K562 (cell line): ENCODE measurements around the gene HDLBP. TPM values are rescaled to one million over a fixed set of nuclear protein-coding genes. Genes with fewer than 3 reads are reported as not detected.
"Not testable (repeated sequence)": the region's sequence is repeated elsewhere in the genome, so short reads cannot be mapped to it uniquely, and the experiment has no call there.

ENCODE experiments used
- ATAC-seq: fragments of 200-7000 bp; cut with Tn5 transposase; 3 replicates; pipeline ENCODE4 v1.9.1; 2020; ENCODE audit warnings: moderate library complexity
- BruUV-seq: library from RNA; stranded (reverse); fragments of 400-500 nt; replicated peaks from 2 replicates; lab custom pipeline; 2021; lab: Mats Ljungman, UMichigan
- CTCF ChIA-PET: fragments of 300-600 bp; formaldehyde crosslinking; extraction: SDS; loops from one replicate; lab custom pipeline; 2021; ENCODE audit warnings: low intra/inter-chr PET ratio; lab: Yijun Ruan, JAX
- POLR2A ChIA-PET: fragments of 300-600, 350-650 bp; sonication (Branson Sonifier 250); formaldehyde crosslinking; extraction: SDS; loops from one replicate; lab custom pipeline; 2021; ENCODE audit warnings: antibody characterized with exemption, inconsistent platforms; lab: Yijun Ruan, JAX
- DNase-seq, 4 experiments: peaks; one replicate each; pipeline versions ENCODE4 v3.0.0 to v3.0.0-alpha.2; 2011 to 2018; ENCODE audit warnings: low spot score in 3 of 4, mixed read lengths in 3 of 4; ENCODE audit errors: extremely low read depth in 1 of 4
- FAIRE-seq: peaks from 2 replicates; lab custom pipeline; 2011; peaks lifted over from hg19 to GRCh38; lab: Jason Lieb, UNC
- H2AFZ ChIP-seq: 2 replicates; pipeline ENCODE4 v1.6.0; 2011; ENCODE audit warnings: low read depth, low read length, control low read depth, inconsistent platforms
- H3K27ac ChIP-seq: fragments of 200-600 bp; 3 replicates; pipeline ENCODE4 v1.8.0; 2011; ENCODE audit warnings: low read depth, mild to moderate bottlenecking, control low read depth, inconsistent platforms, low read length, moderate library complexity, mixed read lengths; ENCODE audit errors: extremely low read depth
- H3K27me3 ChIP-seq, 2 experiments: fragments of 300-600 bp in 1 of 2; 2 replicates in 1 of 2; 3 replicates in 1 of 2; pipeline versions ENCODE4 v1.6.0 to v1.8.0; 2011; ENCODE audit warnings: inconsistent platforms in 2 of 2, low read length in 2 of 2, mild to moderate bottlenecking in 1 of 2, mixed read lengths in 1 of 2, moderate library complexity in 1 of 2; ENCODE audit not compliant: control insufficient read depth in 2 of 2, insufficient read depth in 2 of 2
- H3K36me3 ChIP-seq: fragments of 300-600 bp; 3 replicates; pipeline ENCODE4 v1.8.0; 2011; ENCODE audit warnings: mild to moderate bottlenecking, low read length, inconsistent platforms; ENCODE audit not compliant: control insufficient read depth, insufficient read depth
- H3K4me1 ChIP-seq, 2 experiments: fragments of 200-600 bp in 1 of 2; replicated peaks in 1 of 2; 2 replicates in 1 of 2; 3 replicates in 1 of 2; pipeline versions ENCODE4 v1.5.1 to v1.8.0; 2011; ENCODE audit warnings: inconsistent platforms in 2 of 2, low read length in 2 of 2, mild to moderate bottlenecking in 1 of 2, mixed read lengths in 1 of 2, moderate library complexity in 1 of 2; ENCODE audit not compliant: control insufficient read depth in 2 of 2, insufficient read depth in 2 of 2
- H3K4me2 ChIP-seq: 2 replicates; pipeline ENCODE4 v1.6.1; 2011; ENCODE audit warnings: low read length, control low read depth, inconsistent platforms, mixed read lengths; ENCODE audit not compliant: insufficient read depth
- H3K4me3 ChIP-seq: fragments of 200-600 bp; sonication (generic), shearing (Covaris generic); 2 replicates; pipeline ENCODE4 v1.5.1; 2016; ENCODE audit warnings: control low read depth, inconsistent platforms
- H3K79me2 ChIP-seq: fragments of 200-600 bp; 3 replicates; pipeline ENCODE4 v1.8.0; 2011; ENCODE audit warnings: low read length, inconsistent platforms; ENCODE audit not compliant: control insufficient read depth, insufficient read depth
- H3K9ac ChIP-seq, 2 experiments: 2 replicates each; pipeline versions ENCODE4 v1.6.0 to v1.6.1; 2011; ENCODE audit warnings: low read depth in 2 of 2, low read length in 2 of 2, control low read depth in 1 of 2, inconsistent platforms in 1 of 2, mild to moderate bottlenecking in 1 of 2, mixed read lengths in 1 of 2; ENCODE audit not compliant: insufficient read depth in 1 of 2
- H3K9me1 ChIP-seq: one replicate; pipeline ENCODE4 v1.6.0; 2011; ENCODE audit warnings: inconsistent platforms, mild to moderate bottlenecking, low read length, moderate library complexity; ENCODE audit not compliant: control insufficient read depth, insufficient read depth
- H3K9me3 ChIP-seq: replicated peaks from 2 replicates; pipeline ENCODE4 v1.5.1; 2011; ENCODE audit warnings: low read depth, low read length, inconsistent platforms; ENCODE audit not compliant: control insufficient read depth, insufficient read depth
- H4K20me1 ChIP-seq: replicated peaks from 2 replicates; pipeline ENCODE4 v1.6.1; 2011; ENCODE audit warnings: low read length, inconsistent platforms, mixed read lengths; ENCODE audit not compliant: control insufficient read depth, insufficient read depth
- ARID2 ChIP-seq: fragments of 450-650 bp; IDR thresholded peaks from 2 replicates; pipeline ENCODE4 v1.6.1; 2017; ENCODE audit warnings: antibody characterized with exemption, mild to moderate bottlenecking
- ATF6 ChIP-seq: sonication (generic); formaldehyde crosslinking; IDR thresholded peaks from 2 replicates; pipeline ENCODE4 v1.4.0; 2020; ENCODE audit warnings: mild to moderate bottlenecking, missing genetic modification reagents
- BRCA1 ChIP-seq, 2 experiments: fragments of 450-650 bp in 1 of 2; sonication (generic) in 1 of 2; formaldehyde crosslinking in 1 of 2; IDR thresholded peaks; 2 replicates each; pipeline versions ENCODE4 v1.5.0 to v1.6.1; 2017 to 2020; ENCODE audit warnings: mild to moderate bottlenecking in 1 of 2, missing genetic modification reagents in 1 of 2
- KLF1 ChIP-seq: fragments of 450-650 bp; IDR thresholded peaks from 2 replicates; pipeline ENCODE4 v1.6.1; 2016; ENCODE audit warnings: missing genetic modification characterization, missing compliant biosample characterization
- MCM2 ChIP-seq: fragments of 450-650 bp; IDR thresholded peaks from 2 replicates; pipeline ENCODE4 v1.6.1; 2017; ENCODE audit warnings: low read depth, mild to moderate bottlenecking
- MEF2D ChIP-seq: conservative IDR thresholded peaks from 2 replicates; pipeline ENCODE4 v1.6.1; 2016; ENCODE audit warnings: low read depth, missing genetic modification characterization, missing compliant biosample characterization
- PTRF ChIP-seq: fragments of 450-650 bp; IDR thresholded peaks from 2 replicates; pipeline ENCODE4 v1.6.1; 2016; ENCODE audit warnings: mild to moderate bottlenecking, missing genetic modification characterization, missing compliant biosample characterization
- RB1 ChIP-seq: fragments of 450-650 bp; IDR thresholded peaks from 2 replicates; pipeline ENCODE4 v1.6.1; 2017; ENCODE audit warnings: low read depth, mild to moderate bottlenecking
- SETDB1 ChIP-seq: IDR thresholded peaks from one replicate; pipeline ENCODE4 v1.6.1; 2012; ENCODE audit warnings: low read length, control low read depth, inconsistent platforms
- SMARCE1 ChIP-seq: fragments of 450-650 bp; IDR thresholded peaks from 2 replicates; pipeline ENCODE4 v1.7.1; 2016; ENCODE audit warnings: mild to moderate bottlenecking
- ZNF780A ChIP-seq: fragments of 250-450 bp; sonication (Bioruptor Pico); IDR thresholded peaks from 2 replicates; pipeline ENCODE4 v1.5.0; 2021; ENCODE audit warnings: mild to moderate bottlenecking
- ZNF830 ChIP-seq: fragments of 250-450 bp; sonication (Bioruptor Pico); IDR thresholded peaks from 2 replicates; pipeline ENCODE4 v1.5.0; 2021; ENCODE audit warnings: mild to moderate bottlenecking
- WGBS: fragments of 100-300 bp; shearing (Covaris generic); methylation state at CpG from one replicate; pipeline ENCODE4 v1.1.6; 2016; ENCODE audit warnings: low coverage, mixed read lengths; ENCODE audit not compliant: insufficient coverage; ENCODE audit errors: missing lambda C conversion rate; 5-methylcytosine and 5-hydroxymethylcytosine counted together
- in situ Hi-C: fragments of 300-500 bp; cut with MboI; formaldehyde crosslinking; loops from 4 replicates; pipeline ENCODE4 v1.15.0; 2018; ENCODE audit warnings: inconsistent platforms, mixed read lengths
- intact Hi-C: fragments of 100-400 bp; cut with micrococcal nuclease; formaldehyde crosslinking; loops from 2 replicates; pipeline ENCODE4 v1.14.2; 2022
- polyA plus RNA-seq, 8 experiments: library from polyadenylated mRNA; depleted of rRNA in 4 of 8; stranded (reverse) in 5 of 8; unstranded in 3 of 8; fragments of >200 nt; fragmentation: Nextera tagmentation in 2 of 8; fragmentation: Illumina TruSeq in 1 of 8; extraction: Ambion mirVana in 2 of 8; extraction: Trizol in 1 of 8; gene quantifications; 2 replicates each; pipeline versions ENCODE4 v1.2.1 to v1.2.3, GENCODE V29; 2011 to 2014; ENCODE audit warnings: inconsistent platforms in 1 of 8, missing spikeins in 1 of 8
- total RNA-seq, 7 experiments: library from RNA; depleted of rRNA in 6 of 7; stranded (reverse); fragments of >200 nt in 6 of 7; fragmentation: Illumina TruSeq in 2 of 7; extraction: Trizol in 2 of 7; gene quantifications; 2 replicates each; pipeline versions ENCODE4 v1.2.1 to v1.2.3, GENCODE V29; 2011 to 2021; ENCODE audit warnings: low replicate concordance in 1 of 7

Gene HDLBP
- total and polyA plus RNA-seq, 9 of the 15 experiments (the other 6 are each of a cell fraction or from before 2014, with no cell fraction given): 24.4 to 378 (median 146) TPM

GRCh38 chr2:241197947-241198346, 117.5 kb downstream of the HDLBP start (continued):
- TF ChIP-seq ZNF830 (CRISPR knock-in tag): no peak
- TF ChIP-seq, all 486 proteins: peak for 0

- DNase-seq, ATAC-seq, H3K4me2 ChIP-seq, H4K20me1 ChIP-seq, FAIRE-seq, H3K36me3 ChIP-seq, H3K27ac ChIP-seq, H3K79me2 ChIP-seq, POLR2A ChIA-PET, H2AFZ ChIP-seq, intact Hi-C loops, CTCF ChIA-PET, H3K9ac ChIP-seq, in situ Hi-C loops, H3K9me1 ChIP-seq, H3K4me3 ChIP-seq, BruUV-seq, H3K9me3 ChIP-seq: not testable (repeated sequence)
- H3K27me3 ChIP-seq: peaks cover 0 to 15% of the 10 kb centered on the region in 2 experiments; a peak in 2 of 5 replicates
- 17% methylated on average over 1 of the region's 14 CpGs for WGBS
- peaks cover 0 to 28% of the 10 kb centered on the region in 2 experiments; a peak in 3 of 5 replicates for H3K4me1 ChIP-seq
Observed at GRCh38 chr2:241197246-241197645, 118.2 kb downstream of the HDLBP start.

GRCh38 chr2:241195506-241196130, 119.9 kb downstream of the HDLBP start:
- Histone ChIP-seq H2AFZ (no peak overlapping the region), H3K4me1 (peaks cover 0 to 24% of the 10 kb centered on the region in 2 experiments; a peak in 3 of 5 replicates), H3K27ac (no peak overlapping the region), H3K27me3 (peaks cover 0 to 15% of the 10 kb centered on the region in 2 experiments; a peak in 2 of 5 replicates), H3K36me3 (no peaks in the 10 kb centered on the region), H4K20me1 (no peaks in the 10 kb centered on the region), H3K9ac (no peak overlapping the region), H3K79me2 (no peaks in the 10 kb centered on the region), H3K9me1 (no peaks in the 10 kb centered on the region), H3K4me2 (no peak overlapping the region), H3K9me3 (no peaks in the 10 kb centered on the region), H3K4me3 (no peak overlapping the region)
- in situ Hi-C loops: no loop called here
- WGBS: 48% methylated on average over 13 of the region's 18 CpGs
- DNase-seq (no peak), FAIRE-seq (no peak), ATAC-seq (no peak)
- CTCF ChIA-PET: no interaction called here
- POLR2A ChIA-PET: interaction anchor here (0.5 to 0.7 kb wide), 2 partner anchors 13 to 276 kb away, joined by 3 read pairs; no protein-coding TSS in a partner anchor
- intact Hi-C loops: no loop called here
- no TSS peak for BruUV-seq
- TF ChIP-seq ZNF780A (CRISPR knock-in tag) (no peak), MEF2D (tag) (no peak), ARID2 (no peak), SMARCE1 (no peak), PTRF (tag) (no peak), ATF6 (no peak), RB1 (no peak), KLF1 (tag) (no peak), SETDB1 (no peak), BRCA1 (IDR thresholded peaks at IDR 0.05) (no peak), BRCA1 (CRISPR knock-in tag; IDR thresholded peaks at IDR 0.05) (no peak), MCM2 (no peak)
